ENCODE data around the gene TOMM5. TPM values are rescaled to one million over a fixed set of nuclear protein-coding genes. Genes with fewer than 3 reads are reported as not detected.
"Not testable (repeated sequence)": the region's sequence is repeated elsewhere in the genome, so short reads cannot be mapped to it uniquely, and the experiment has no call there.

The TOMM5 gene
- total RNA-seq, 1 donor: 181 TPM

DNA sequence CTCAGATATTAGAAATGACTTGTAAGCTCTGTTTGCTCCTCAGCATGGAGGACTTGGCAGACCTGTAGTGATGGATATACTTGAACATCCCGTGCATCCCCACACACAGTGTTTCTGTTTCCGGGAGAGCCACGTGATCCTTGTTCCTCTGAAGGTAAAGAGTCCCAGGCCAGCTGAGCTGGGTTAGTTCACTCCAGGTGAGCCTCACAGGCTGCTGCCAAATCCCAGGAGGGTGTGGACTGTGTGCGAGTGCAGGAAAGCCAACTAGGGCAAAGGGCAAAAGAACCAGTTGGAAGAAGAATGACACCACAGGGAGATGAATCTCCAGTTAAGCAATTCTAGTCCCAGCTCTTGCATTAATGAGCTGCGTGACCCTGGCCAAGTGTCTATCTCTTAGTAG is 10.4 kb upstream of the TOMM5 start:
- no peak for DNase-seq (ENCODE audit: low read depth)

DNA sequence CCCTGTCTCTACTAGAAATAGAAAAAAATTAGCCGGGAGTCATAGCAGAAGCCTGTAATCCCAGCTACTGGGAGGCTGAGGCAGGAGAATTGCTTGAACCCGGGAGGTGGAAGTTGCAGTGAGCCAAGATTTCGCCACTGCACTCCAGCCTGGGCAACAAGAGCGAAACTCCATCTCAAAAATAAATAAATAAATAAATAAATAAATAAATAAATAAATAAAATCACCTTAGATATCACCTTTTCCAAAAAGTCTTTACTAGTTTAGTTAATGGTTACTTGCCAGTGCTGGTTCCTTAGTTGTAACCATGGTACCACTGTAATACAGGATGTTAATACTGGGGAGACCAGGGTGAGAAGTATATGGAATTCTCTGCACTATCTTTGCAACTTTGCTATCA is 9.7 kb upstream of the TOMM5 start:
- not testable (repeated sequence) for H3K4me3 ChIP-seq (ENCODE audit: low read depth, low read length); DNase-seq (ENCODE audit: low read depth)

More for the DNA sequence above, 10.4 kb upstream of the TOMM5 start:
- H3K4me3 ChIP-seq (ENCODE audit: low read depth, low read length): no peak overlapping the region
- TF ChIP-seq, protein P1, sequence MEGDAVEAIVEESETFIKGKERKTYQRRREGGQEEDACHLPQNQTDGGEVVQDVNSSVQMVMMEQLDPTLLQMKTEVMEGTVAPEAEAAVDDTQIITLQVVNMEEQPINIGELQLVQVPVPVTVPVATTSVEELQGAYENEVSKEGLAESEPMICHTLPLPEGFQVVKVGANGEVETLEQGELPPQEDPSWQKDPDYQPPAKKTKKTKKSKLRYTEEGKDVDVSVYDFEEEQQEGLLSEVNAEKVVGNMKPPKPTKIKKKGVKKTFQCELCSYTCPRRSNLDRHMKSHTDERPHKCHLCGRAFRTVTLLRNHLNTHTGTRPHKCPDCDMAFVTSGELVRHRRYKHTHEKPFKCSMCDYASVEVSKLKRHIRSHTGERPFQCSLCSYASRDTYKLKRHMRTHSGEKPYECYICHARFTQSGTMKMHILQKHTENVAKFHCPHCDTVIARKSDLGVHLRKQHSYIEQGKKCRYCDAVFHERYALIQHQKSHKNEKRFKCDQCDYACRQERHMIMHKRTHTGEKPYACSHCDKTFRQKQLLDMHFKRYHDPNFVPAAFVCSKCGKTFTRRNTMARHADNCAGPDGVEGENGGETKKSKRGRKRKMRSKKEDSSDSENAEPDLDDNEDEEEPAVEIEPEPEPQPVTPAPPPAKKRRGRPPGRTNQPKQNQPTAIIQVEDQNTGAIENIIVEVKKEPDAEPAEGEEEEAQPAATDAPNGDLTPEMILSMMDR (IDR thresholded peaks at IDR 0.05; ENCODE audit: insufficient read depth, low read length): no peak

DNA sequence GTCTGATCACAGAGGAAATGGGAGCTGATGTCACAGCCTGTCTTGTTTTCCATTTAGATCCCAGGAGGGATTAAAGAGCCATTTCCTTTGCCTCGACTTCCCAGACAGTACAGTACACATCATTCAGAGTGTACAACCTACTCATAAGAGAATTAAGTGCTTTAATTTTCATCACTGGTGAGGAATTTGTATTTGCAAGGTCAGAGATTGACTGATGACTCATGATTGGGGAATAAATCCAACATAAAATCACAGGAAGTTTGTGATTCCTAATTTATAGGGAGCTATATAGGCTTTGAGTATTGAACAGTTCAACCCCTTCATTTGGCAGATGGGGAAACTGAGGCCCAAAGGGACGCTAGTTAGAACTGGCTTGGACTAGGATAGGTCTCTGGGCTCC is 4.1 kb upstream of the TOMM5 start:
- DNase-seq (ENCODE audit: low read depth): no peak
- no peak overlapping the region for H3K4me3 ChIP-seq (ENCODE audit: low read depth, low read length)
- TF ChIP-seq, protein P1 (IDR thresholded peaks at IDR 0.05; ENCODE audit: insufficient read depth, low read length): no peak

DNA sequence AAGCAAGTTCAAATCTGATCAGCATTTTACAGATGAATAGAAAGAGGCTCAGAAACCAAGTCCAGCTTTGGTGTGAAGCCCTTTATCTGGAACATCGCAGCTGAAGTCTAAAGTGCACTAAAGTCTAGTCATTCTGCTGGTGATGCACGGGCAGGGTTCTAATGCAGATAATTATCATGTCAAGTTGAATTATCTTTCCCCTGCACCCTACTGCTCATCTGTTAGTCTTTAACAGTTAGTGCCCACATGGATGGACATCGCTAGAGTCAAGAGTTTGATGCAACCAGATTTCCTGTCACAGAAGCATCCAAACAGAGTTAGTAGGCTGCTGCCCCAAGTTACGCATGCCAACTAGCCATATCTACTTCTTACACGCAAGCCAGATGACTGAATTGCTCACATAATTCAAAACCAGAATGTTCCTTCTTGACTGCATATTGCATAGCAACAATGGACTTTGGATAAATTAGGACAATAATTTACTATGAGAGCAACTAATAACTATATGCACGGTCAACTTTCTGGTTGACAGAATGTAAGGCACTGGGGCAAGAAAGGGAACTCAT is 1.6 kb upstream of the TOMM5 start:
- TF ChIP-seq, protein P1 (IDR thresholded peaks at IDR 0.05; ENCODE audit: insufficient read depth, low read length): no peak
- no peak for DNase-seq (ENCODE audit: low read depth)
- no peak overlapping the region for H3K4me3 ChIP-seq (ENCODE audit: low read depth, low read length)

DNA sequence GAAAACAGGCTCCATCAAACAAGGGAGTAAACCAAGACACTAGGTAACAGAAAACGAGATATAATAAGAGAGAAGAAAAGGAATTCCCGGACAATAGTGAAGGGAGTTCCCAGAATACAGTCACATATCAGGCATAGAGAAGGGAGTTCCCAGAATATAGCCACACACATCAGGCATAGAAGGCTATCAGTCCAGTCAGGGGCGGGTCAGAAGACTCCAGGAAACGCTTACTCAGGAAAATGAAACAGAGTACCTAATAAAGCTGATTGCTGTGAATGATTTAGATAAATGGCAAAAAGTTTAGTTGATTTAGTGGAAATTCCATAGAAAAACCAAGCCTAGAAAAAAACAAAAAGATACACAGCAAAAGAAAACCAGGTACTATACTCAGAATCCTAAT is 4.9 kb downstream of the TOMM5 start:
- no peak for DNase-seq (ENCODE audit: low read depth)
- no peak overlapping the region for H3K4me3 ChIP-seq (ENCODE audit: low read depth, low read length)
- TF ChIP-seq, protein P1 (IDR thresholded peaks at IDR 0.05; ENCODE audit: insufficient read depth, low read length): no peak

DNA sequence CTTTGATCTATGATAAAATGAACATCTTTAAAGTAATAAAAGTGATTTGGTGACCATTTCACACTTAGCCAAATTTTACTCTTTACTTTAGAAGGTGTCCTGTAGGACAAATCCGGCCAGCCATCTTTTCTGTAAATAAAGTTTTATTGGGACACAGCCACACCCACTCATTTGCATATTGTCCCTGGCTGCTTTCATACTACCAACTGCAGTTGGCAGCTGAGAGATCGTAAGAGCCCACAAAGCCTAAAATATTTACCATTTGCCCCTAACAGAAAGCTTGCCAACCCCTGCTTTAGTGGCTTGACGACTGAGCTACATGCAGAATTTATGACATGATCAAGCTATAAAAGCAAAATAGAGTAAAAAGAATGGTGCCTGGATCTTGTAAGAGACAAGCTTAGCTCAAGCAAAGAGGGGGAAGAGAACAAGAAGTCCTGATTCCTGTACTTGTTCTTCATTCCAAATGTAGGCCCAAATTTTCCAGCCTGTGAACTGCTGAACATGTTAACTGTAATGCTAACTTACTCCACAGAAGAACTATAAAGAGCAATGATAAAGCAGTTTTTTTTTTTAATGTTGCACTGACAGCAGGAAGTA is 8.8 kb downstream of the TOMM5 start:
- no peak overlapping the region for H3K4me3 ChIP-seq (ENCODE audit: low read depth, low read length)
- TF ChIP-seq, protein P1 (IDR thresholded peaks at IDR 0.05; ENCODE audit: insufficient read depth, low read length): no peak
- DNase-seq (ENCODE audit: low read depth): no peak

DNA sequence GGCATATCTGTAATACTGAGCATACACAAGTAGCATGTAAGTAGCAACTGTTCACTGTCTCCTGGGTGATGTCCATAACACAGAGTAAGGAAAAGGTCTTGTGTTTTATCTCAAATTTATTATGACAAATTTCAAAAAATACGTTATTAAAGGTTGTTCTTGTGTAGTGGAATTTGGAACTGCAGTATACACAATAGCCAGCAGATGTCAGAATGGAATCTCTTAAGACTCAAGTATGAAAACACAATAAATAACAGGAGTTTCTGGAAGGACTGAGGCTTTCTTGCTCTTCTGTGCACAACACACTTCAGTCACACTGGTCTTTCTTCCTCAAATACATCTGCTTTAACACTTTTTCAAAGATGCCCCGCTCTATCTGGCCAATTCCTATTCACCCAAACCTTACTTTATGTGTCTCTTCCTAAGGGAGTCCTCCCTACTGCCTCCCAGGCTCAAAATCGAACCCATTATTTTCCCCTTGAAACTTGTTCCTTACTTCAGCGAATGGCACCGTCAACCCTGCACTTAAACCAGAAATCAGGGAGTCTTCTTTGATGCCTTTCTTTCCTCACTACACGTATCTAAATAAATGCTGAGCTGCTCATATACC is 9.7 kb downstream of the TOMM5 start:
- no peak overlapping the region for H3K4me3 ChIP-seq (ENCODE audit: low read depth, low read length)
- TF ChIP-seq, protein P1 (IDR thresholded peaks at IDR 0.05; ENCODE audit: insufficient read depth, low read length): peak; percentile 72
- peak; percentile 85 for DNase-seq (ENCODE audit: low read depth)
